SK-N-MC (cell line): ENCODE results near the gene TRIM24.
"Not testable (repeated sequence)": the region's sequence is repeated elsewhere in the genome, so short reads cannot be mapped to it uniquely, and the experiment has no call there.

ENCODE experiments used
- DNase-seq: peaks from one replicate; pipeline ENCODE4 v3.0.0-alpha.2; 2011; ENCODE audit warnings: low read depth, low spot score
- H3K27ac ChIP-seq: fragments of 200-600 bp; sonication (generic); 2 replicates; pipeline ENCODE4 v1.5.1; 2016; ENCODE audit warnings: mixed run types
- H3K36me3 ChIP-seq: fragments of 200-600 bp; sonication (generic); 2 replicates; pipeline ENCODE4 v1.6.1; 2017; ENCODE audit warnings: antibody characterized with exemption, low read length, mixed read lengths; ENCODE audit not compliant: insufficient read depth
- H3K4me3 ChIP-seq: fragments of 200-600 bp; sonication (generic); 2 replicates; pipeline ENCODE4 v1.5.1; 2016
- H3K9ac ChIP-seq: fragments of 200-600 bp; sonication (generic); 2 replicates; pipeline ENCODE4 v1.8.0; 2017; ENCODE audit warnings: mixed run types, mixed read lengths; ENCODE audit not compliant: insufficient read length
- H3K9me3 ChIP-seq: fragments of 200-600 bp; sonication (generic); 2 replicates; pipeline ENCODE4 v1.6.1; 2017; ENCODE audit warnings: low read depth, mild to moderate bottlenecking, antibody characterized with exemption, low read length, moderate library complexity, mixed read lengths
- EZH2 ChIP-seq: fragments of 200-600 bp; sonication (generic); IDR thresholded peaks from one replicate; pipeline ENCODE4 v1.6.1; 2017; ENCODE audit warnings: antibody characterized with exemption
- FOXP2 ChIP-seq: optimal IDR thresholded peaks from 2 replicates; pipeline ENCODE3; 2011; ENCODE audit warnings: mild to moderate bottlenecking, moderate library complexity; ENCODE audit not compliant: insufficient read depth; ENCODE audit errors: extremely low read length, control extremely low read depth
- POLR2AphosphoS5 ChIP-seq: IDR thresholded peaks from 2 replicates; pipeline ENCODE4 v1.6.1; 2012; ENCODE audit warnings: mild to moderate bottlenecking, low read depth, low read length, borderline replicate concordance

TRIM24 gene

DNA sequence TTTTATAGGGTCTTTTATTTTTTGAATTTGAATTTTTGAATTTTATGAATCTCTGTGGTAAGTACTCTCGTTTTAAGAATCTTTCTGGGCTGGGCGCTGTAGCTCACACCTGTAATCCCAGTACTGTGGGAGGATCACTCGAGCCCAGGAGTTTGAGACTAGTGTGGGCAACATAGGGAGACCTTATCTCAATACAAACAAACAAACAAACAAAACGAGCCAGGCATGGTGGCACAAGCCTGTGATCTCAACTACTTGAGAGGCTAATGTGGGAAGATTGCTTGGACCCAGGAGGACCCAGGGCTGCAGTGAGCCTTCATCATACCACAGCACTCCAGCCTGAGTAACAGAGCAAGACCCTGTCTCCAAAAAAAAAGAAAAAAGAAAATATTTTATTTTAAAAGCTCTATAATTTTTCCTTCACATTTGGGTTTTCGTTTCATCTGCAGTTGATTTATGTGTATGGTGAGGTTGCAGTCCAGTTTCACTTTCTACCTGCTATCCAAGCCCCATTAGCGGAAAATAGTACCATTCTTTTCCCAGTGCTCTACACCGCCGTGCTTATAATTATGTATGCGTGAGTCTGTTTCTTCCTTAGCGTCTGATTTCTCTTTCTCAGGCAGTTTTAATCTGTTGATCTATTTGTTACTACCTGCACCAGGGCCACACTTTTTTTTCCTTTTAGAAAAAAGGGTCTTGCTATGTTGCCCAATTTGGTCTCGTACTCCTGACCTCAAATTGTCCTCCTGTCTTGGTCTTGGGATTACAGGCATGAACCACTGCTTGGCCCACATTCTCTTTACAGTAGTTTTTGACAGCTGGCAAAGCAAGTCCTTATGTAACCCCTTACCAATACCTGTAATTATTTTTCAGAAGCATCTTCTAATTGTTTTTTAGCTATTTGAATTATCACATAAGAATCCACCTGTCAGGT is 21.7 kb downstream of the TRIM24 start:
- H3K4me3 ChIP-seq, result no peak overlapping the region
- H3K9me3 ChIP-seq, result 0 out of 2 replicates have a peak, but pooled peaks cover 5% of the 10 kb centered on the region
- DNase-seq, result no peak
- no peak overlapping the region for H3K27ac ChIP-seq
- H3K9ac ChIP-seq, result no peak overlapping the region
- no peak for TF ChIP-seq POLR2AphosphoS5
- no peak for TF ChIP-seq EZH2
- no peak for TF ChIP-seq FOXP2
- H3K36me3 ChIP-seq, result no peaks in the 10 kb centered on the region

GRCh38 chr7:138483531-138483930 is 23.5 kb downstream of the TRIM24 start:
- Histone ChIP-seq H3K27ac (no peak overlapping the region), H3K4me3 (no peak overlapping the region), H3K36me3 (no peaks in the 10 kb centered on the region), H3K9me3 (0 out of 2 replicates have a peak, but pooled peaks cover 5% of the 10 kb centered on the region), H3K9ac (no peak overlapping the region)
- DNase-seq, result no peak
- TF ChIP-seq EZH2 (no peak), FOXP2 (no peak), POLR2AphosphoS5 (no peak)

- H3K36me3 ChIP-seq, result not testable (repeated sequence)
Observed at GRCh38 chr7:138485508-138485907, 25.4 kb downstream of the TRIM24 start.

GRCh38 chr7:138489139-138489538 is 29.1 kb downstream of the TRIM24 start:
- not testable (repeated sequence) for DNase-seq

More at GRCh38 chr7:138485508-138485907, 25.4 kb downstream of the TRIM24 start:
- H3K9me3 ChIP-seq, H3K27ac ChIP-seq, H3K4me3 ChIP-seq, DNase-seq, H3K9ac ChIP-seq: not testable (repeated sequence)

GRCh38 chr7:138491612-138492386 is 31.7 kb downstream of the TRIM24 start:
- H3K27ac ChIP-seq, result no peak overlapping the region
- TF ChIP-seq FOXP2 (no peak), POLR2AphosphoS5 (no peak), EZH2 (no peak)
- DNase-seq, result no peak
- no peaks in the 10 kb centered on the region for H3K36me3 ChIP-seq
- H3K4me3 ChIP-seq, result no peak overlapping the region
- no peak overlapping the region for H3K9ac ChIP-seq
- no peaks in the 10 kb centered on the region for H3K9me3 ChIP-seq

More at GRCh38 chr7:138489139-138489538, 29.1 kb downstream of the TRIM24 start:
- not testable (repeated sequence) for H3K9ac ChIP-seq, H3K36me3 ChIP-seq, H3K27ac ChIP-seq, H3K4me3 ChIP-seq, H3K9me3 ChIP-seq

- H3K27ac ChIP-seq, result no peak overlapping the region
- no peak for TF ChIP-seq EZH2
- TF ChIP-seq FOXP2, result no peak
- TF ChIP-seq POLR2AphosphoS5, result no peak
- H3K4me3 ChIP-seq, result no peak overlapping the region
- no peaks in the 10 kb centered on the region for H3K9me3 ChIP-seq
- H3K9ac ChIP-seq, result no peak overlapping the region
- DNase-seq, result no peak
- H3K36me3 ChIP-seq, result no peaks in the 10 kb centered on the region
Observed at GRCh38 chr7:138492423-138492822, 32.4 kb downstream of the TRIM24 start.

DNA sequence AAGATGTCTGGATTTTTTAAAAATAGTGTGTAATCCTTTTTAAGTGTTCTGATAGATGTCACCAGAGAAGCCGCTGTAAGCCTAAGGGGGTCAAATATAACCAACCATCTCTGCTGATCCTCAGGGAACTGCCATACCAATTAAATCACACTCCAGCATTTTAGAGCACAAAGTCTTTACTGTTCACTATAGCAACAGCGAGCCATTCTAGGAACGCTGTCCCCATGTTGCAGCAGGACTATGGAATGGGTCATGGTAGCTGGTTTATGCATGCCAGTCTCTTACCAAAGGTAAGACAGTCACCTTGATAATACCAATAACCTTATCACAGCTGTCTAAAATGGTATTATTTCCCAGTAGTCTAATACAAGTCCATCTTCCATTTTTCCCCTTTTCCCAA is 33.5 kb downstream of the TRIM24 start:
- DNase-seq, result no peak
- TF ChIP-seq FOXP2 (no peak), POLR2AphosphoS5 (no peak), EZH2 (no peak)
- Histone ChIP-seq H3K36me3 (no peaks in the 10 kb centered on the region), H3K9ac (no peak overlapping the region), H3K27ac (no peak overlapping the region), H3K9me3 (no peaks in the 10 kb centered on the region), H3K4me3 (no peak overlapping the region)

- DNase-seq, result no peak
- Histone ChIP-seq H3K4me3 (no peak overlapping the region), H3K9ac (no peak overlapping the region), H3K9me3 (no peaks in the 10 kb centered on the region), H3K27ac (no peak overlapping the region), H3K36me3 (no peaks in the 10 kb centered on the region)
- TF ChIP-seq POLR2AphosphoS5 (no peak), FOXP2 (no peak), EZH2 (no peak)
Observed at GRCh38 chr7:138495485-138495884, 35.4 kb downstream of the TRIM24 start.

DNA sequence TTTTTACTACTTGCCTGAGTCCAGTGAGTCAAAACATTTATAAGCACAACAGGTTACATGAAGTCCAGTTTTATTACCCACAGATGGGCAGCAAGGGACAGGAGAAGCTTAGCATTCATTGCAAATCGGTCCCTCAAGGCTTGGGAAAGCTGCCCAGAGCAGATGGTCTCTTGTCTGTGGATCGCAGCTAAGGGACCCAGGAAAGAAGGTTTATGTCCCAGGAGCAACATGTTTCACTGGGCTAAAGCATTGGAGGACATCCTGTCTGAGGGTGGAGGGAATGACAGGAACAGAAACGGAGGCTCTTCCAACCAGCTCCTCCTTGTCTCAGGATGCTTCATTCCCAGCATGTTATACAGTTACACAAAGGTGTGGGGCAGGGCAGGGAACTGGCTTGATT is 39.3 kb downstream of the TRIM24 start:
- H3K9ac ChIP-seq, result no peak overlapping the region
- no peaks in the 10 kb centered on the region for H3K36me3 ChIP-seq
- no peak for TF ChIP-seq POLR2AphosphoS5
- no peak for TF ChIP-seq EZH2
- no peak for TF ChIP-seq FOXP2
- H3K27ac ChIP-seq, result no peak overlapping the region
- H3K4me3 ChIP-seq, result no peak overlapping the region
- no peaks in the 10 kb centered on the region for H3K9me3 ChIP-seq
- DNase-seq, result no peak

GRCh38 chr7:138500303-138500702 is 40.2 kb downstream of the TRIM24 start:
- H3K4me3 ChIP-seq, DNase-seq, H3K9me3 ChIP-seq, H3K9ac ChIP-seq, H3K27ac ChIP-seq, H3K36me3 ChIP-seq: not testable (repeated sequence)
